Astrocyte of the cerebellum (primary cell): ENCODE results near the gene ARFGEF3.

Source experiments
- DNase-seq: peaks from one replicate; pipeline ENCODE4 v3.0.0-alpha.2; 2011; ENCODE audit warnings: low read depth
- H3K4me3 ChIP-seq: 2 replicates; pipeline ENCODE4 v1.5.1; 2011; ENCODE audit warnings: mild to moderate bottlenecking, low read depth, low read length, moderate library complexity
- in situ Hi-C: cut with HindIII; loops from 2 replicates; pipeline ENCODE4 v1.10.0; 2017; ENCODE audit warnings: low sequenced_read_pairs
- TF ChIP-seq, protein P1 (sequence below): IDR thresholded peaks from 2 replicates; pipeline ENCODE4 v1.5.1; 2012; ENCODE audit warnings: low read length, low read depth, moderate library complexity, mild to moderate bottlenecking; ENCODE audit errors: missing control alignments

The ARFGEF3 gene

GRCh38 chr6:138145402-138145801 is 16.3 kb upstream of the ARFGEF3 start:
- no peak for DNase-seq
- TF ChIP-seq, protein P1, sequence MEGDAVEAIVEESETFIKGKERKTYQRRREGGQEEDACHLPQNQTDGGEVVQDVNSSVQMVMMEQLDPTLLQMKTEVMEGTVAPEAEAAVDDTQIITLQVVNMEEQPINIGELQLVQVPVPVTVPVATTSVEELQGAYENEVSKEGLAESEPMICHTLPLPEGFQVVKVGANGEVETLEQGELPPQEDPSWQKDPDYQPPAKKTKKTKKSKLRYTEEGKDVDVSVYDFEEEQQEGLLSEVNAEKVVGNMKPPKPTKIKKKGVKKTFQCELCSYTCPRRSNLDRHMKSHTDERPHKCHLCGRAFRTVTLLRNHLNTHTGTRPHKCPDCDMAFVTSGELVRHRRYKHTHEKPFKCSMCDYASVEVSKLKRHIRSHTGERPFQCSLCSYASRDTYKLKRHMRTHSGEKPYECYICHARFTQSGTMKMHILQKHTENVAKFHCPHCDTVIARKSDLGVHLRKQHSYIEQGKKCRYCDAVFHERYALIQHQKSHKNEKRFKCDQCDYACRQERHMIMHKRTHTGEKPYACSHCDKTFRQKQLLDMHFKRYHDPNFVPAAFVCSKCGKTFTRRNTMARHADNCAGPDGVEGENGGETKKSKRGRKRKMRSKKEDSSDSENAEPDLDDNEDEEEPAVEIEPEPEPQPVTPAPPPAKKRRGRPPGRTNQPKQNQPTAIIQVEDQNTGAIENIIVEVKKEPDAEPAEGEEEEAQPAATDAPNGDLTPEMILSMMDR, result no peak
- in situ Hi-C loops, result no loop called here
- no peak overlapping the region for H3K4me3 ChIP-seq

GRCh38 chr6:138146544-138146943 is 15.2 kb upstream of the ARFGEF3 start:
- no peak for DNase-seq
- in situ Hi-C loops, result no loop called here
- TF ChIP-seq, protein P1, result no peak
- no peak overlapping the region for H3K4me3 ChIP-seq

- in situ Hi-C loops, result no loop called here
- TF ChIP-seq, protein P1, result no peak
- H3K4me3 ChIP-seq, result no peak overlapping the region
- DNase-seq, result no peak
Measured at GRCh38 chr6:138155443-138155842, 6.3 kb upstream of the ARFGEF3 start.

GRCh38 chr6:138157986-138158638 is 3.6 kb upstream of the ARFGEF3 start:
- TF ChIP-seq, protein P1, result no peak
- in situ Hi-C loops, result no loop called here
- H3K4me3 ChIP-seq, result no peak overlapping the region
- no peak for DNase-seq

GRCh38 chr6:138159246-138159645 is 2.5 kb upstream of the ARFGEF3 start:
- in situ Hi-C loops, result no loop called here
- TF ChIP-seq, protein P1, result no peak
- H3K4me3 ChIP-seq, result no peak overlapping the region
- DNase-seq, result no peak

DNA sequence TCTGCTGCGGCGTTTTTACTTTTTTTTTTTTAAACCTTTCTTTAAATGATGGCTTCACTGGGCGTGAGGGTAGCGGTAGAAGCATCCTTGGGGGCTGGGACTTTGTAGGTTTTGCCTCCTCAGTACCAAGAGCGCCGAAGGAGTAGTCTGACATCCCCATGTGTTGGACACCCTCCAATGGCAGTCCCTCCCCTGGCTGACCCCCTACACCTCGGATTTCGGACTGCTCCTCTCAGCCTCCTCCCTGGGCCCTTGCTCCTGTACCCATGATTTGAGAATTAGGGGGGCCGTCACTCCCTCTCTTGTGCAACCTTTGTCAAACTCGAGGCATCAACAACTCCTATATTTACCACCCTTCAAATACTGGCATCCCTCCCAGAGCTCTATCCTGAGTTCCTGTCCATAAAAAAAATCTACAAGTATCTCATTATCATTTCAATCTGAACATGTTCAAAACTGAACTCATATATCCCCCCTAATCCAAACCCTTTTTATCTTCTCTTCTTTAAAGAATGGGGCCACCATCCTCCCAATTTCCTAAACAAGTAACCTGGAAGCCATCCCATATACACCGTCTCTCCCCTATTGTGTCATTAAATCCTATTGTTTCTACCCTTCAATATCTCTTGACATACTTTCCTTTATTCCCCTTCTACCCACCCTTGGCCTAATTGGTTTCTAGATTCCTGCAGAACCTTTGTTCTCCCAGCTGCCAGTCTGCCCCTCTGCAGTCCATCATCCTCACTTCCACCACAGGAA is 1.2 kb upstream of the ARFGEF3 start:
- no peak for DNase-seq
- in situ Hi-C loops, result no loop called here
- TF ChIP-seq, protein P1, result no peak
- H3K4me3 ChIP-seq, result no peak overlapping the region

DNA sequence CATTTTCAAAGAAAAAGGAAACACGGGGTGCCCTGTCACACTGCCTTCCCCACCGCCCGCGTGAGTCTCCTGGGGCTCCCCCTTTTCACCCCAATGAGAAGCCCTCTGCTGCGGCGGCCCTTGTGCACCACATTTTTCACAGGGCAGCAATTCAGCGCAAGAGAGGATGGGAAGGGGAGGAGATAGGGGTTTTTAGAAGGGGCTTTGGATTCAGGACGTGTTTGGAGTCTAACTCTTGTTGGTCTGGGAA is 726 bp upstream of the ARFGEF3 start:
- in situ Hi-C loops, result no loop called here
- TF ChIP-seq, protein P1, result no peak
- DNase-seq, result no peak
- H3K4me3 ChIP-seq, result peak overlapping the region; percentile 69
